CD4-positive, alpha-beta T cell treated with Interleukin-21 for 1 hour (primary cell): ENCODE measurements around the gene KRT83.
"Not testable (repeated sequence)": the region's sequence is repeated elsewhere in the genome, so short reads cannot be mapped to it uniquely, and the experiment has no call there.

Source experiments
- DNase-seq: peaks from one replicate; pipeline ENCODE4 v3.0.0-alpha.2; 2020

Gene KRT83

DNA sequence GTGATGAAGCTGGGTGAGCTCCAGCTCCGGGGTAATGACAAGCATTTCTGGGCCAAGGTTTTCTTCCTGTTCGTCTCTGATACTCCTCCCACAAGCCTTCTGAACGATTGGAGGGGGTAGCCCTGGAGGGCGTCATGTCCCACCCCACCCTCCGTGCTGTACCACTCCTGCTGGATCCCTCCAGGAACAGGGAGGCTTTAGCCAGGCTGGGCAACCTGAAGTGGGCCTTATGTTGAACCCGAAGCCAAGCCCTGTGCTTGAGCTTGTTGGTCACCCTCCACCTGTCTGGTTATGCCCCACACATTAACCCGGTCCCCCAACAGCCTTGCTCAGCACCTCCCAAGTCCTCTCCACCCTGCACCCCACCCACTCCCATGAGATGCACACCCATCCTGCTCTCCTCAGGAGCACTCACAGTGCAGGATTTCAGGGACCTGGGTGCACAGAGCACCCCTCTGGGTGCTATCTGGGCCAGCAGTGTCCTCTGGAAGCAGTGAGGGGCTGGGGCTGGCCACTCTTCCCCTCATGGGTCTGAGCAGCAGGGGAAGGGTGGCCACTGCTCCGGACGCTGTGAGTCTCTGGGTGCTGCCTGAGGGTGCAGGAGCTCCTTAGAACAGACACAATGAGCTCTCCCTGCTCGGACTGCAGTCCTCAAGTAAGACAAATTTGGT lies 6.8 kb upstream of the KRT83 start:
- no peak for DNase-seq

DNA sequence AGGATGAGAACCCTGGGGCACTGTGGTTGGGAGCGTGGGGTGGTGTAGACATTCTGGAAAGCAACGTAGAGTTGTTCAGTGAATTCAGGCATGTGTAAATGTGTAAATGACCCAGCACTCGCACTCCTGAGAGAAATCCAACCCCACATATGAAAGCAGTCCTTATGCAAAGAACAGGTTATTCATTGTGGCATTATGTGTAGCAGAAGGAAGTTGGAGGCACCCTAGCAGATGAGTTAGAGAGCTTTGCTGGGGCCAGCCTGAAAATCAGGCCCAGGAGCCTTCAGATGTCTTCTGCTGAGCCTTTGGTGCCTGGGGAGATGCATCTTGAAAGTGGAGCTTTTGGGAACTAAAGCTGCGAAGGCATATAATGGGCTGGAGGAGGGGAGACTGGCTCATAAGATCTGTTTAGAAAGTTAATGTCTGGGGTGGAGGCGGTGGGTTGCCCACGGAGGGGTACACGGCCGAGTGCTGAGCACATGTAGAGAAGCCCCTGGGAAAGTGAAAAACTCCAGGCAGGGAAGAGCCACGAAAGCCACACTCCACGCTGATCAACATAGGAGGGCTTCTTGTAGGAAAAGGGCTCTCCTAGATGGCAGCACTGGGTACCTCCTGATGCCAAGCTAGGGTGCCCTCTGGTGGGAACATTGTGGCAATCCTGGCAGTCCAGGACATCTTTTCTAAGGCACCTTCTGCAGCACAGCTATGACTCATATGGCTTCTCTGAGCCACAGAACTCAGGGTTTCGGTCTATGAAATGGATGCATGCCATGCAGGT lies 6.0 kb upstream of the KRT83 start:
- DNase-seq: peak; percentile 83

DNA sequence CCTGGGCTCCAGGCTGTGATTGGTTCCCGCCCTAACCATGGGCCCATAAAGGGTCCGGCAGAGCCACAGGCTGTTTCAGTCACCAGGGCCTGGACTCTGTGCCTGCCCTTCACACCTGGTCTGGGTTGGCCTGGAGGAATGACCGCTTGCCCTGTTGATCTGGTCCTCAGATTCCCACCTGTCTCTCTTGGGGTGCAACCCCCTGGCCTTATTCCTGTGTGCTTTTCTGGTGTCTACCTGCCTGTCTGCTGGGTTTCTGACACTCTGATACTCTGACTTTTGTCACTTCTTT lies 2.9 kb upstream of the KRT83 start:
- DNase-seq: no peak

DNA sequence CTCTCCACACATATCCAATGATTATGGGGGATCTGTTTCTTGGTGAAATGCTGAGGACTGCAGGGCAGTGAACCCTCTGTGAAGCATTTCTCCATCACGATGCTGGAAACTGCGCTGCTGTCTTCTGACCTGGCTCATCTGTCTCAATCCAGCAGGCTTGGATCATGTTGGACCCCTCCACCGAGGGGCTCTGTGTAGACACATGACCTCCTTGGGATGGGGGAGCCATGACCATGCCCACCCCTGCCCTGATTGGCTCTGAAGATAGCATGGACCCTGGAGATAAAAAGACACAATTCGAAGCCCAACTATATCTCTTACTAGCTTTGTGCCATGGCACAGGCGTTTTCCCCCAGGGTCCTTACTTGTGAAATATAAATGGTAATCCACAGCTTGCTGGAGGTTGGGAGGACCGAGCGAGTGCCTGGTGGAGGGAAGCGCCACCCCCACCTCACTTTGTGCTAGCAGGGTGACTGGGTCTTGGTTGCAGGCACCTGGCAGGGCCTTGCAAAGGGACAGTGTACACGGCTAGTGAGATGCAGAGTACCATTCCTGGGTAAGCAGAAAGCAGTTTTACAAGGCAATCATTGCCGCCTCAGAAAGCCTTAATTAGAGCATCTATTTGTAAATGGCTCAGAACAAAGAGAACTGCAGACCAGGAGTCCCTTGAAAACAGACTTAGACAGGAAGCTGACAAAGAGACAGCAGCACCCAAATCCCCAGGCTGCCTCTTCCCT lies 2.4 kb upstream of the KRT83 start:
- DNase-seq: no peak

DNA sequence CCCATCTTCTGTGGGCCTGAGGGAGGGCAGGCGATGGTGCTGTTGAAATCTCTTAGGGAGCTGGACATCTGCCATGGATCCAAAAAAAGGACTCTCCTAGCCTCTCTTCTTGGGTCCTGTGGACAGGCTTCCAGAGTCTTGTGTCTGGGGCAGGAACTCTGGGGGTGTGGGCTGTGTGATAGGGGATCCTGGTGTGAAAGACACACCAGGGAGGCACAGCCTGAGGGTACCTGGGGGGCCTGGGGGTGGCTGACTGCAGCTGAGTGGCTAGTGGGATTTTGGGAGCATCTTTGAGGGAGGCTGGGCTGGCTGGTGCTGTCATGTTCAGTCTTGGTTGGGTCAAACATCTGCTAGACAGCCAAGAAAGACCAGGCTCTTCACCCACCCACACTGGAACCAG lies 1.8 kb upstream of the KRT83 start:
- DNase-seq: no peak

DNA sequence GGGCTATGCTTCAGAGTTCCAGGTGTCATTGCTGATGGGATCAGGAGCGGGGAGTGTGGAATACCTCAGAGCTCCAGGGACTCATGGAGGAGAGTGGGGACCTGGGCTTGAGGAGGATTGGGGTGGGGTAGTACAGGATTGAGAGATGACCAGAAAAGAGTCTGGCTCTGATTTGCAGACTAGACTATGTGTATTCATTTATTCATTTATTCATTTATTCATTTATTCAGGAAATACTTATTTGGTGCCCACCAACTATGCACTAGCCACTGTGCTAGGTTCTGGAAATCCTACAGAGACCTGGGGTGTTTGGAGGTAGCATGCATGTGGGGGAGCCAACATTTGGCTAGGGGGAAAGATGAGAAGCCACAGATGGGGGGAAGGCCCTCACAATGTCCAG lies 871 bp upstream of the KRT83 start:
- DNase-seq: no peak

DNA sequence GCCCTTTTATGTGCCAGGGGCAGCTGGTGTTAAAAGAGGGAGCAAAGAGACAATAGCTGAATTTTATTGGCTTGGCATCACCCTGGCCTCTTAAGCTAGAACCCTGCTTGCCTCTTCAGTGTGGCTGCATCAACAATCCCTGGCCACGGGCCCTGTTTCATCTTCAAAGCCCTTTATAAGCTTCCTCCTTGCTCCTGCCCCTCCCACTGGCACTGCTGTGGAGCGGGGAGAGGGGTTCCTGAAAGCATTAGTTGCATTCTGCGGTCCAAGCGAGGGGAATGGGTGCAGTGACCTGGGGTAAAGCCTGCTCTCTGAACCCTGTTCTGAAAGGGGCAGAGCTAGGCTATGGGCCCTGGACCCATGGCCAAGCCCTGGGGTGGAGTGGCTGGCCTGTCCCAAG lies 220 bp upstream of the KRT83 start:
- no peak for DNase-seq

DNA sequence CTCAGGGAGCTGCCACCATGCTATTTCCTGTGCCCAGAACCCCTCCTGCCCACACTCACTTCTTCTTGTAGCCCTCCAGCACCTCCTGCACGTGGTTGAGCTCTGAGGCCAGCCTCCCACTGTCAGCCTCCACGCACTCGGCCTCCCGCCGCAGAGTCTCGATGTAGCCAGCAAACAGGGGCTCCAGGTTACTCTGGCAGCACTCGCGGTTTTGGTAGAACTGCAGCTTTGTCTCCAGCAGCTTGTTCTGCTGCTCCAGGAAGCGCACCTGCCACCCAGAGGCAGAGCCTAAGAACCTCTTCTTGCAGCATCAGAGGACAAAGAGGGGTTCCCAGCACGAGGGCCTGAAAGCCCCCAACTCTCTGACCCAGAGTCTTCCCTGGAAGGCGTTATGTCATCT lies 2.1 kb downstream of the KRT83 start:
- no peak for DNase-seq

DNA sequence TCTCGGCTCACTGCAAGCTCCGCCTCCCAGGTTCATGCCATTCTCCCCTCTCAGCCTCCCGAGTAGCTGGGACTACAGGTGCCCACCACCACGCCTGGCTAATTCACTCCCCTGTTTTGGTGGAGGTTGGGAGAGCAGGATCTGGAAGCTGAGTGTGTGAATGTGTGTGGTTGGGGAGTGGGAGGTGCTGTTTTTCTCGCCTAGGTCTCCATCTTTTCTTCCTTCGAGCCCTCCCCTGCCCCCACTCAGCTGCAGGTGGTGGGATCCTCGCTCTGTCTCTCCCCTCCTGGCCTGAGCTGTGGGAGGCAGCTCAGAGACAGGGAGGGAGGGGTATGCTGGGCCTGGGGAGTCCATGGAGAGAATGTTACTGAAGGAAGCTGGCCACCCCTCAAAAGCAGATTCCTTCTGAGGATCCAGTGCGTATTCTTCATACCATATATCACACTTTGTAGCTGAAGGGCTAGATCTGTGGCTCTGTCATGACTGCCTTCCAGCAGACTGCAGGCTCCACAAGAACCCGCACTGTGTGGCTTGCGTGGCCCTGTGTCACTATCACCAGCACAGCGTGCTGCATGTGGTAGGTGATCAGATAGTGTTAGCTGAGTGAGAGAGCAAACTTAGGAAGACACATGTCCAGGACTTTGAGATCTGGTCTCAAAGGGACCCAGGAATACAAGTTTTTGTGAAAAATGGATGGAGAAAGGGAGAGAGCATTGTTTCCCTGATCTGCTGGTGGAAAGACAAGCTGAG lies 2.8 kb downstream of the KRT83 start:
- DNase-seq: no peak

DNA sequence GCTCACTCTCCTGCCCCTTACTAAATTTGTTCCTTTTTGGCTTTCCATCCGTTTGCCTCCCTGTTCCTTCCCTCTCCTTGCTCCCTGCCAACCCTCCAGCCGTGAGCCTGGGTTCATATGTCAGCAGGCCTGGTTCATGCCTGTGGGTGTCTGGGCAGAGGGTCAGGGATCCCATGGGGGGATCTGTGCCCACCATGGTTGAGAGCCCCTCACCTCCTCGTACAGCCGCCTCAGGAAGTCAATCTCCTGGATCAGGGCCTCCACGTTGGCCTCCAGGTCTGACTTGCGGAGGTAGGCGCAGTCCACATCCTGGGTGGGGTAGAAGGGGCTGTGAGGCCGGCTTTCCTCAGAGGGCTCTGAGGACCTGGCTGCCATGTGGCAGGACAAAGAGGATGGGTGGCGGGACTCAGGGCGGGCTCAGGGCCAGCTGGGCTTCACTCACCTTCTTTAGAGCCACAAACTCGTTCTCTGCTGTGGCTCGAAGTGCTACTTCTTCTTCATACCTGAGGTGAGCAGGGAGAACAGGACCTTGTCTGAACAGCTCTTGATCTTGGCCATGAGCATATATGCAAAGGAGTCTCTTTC lies 3.6 kb downstream of the KRT83 start:
- DNase-seq: no peak

DNA sequence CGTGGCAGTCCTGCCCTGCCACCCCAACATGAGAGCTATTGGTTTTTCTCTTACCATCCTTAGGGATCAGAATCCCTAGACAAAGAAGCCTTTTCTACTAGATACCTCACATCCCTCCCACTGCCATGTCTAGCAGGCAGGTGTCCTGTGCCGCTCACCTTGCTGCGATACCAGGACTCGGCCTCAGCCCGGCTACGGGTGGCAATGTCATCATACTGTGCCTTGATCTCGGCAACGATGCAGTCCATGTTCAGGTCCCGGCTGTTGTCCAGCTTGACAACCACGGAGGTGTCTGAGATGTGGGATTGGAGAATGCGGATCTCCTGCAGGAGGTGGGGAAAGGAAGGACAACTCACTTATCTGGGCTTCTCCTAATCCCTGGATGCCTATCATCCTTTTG lies 4.5 kb downstream of the KRT83 start:
- no peak for DNase-seq

DNA sequence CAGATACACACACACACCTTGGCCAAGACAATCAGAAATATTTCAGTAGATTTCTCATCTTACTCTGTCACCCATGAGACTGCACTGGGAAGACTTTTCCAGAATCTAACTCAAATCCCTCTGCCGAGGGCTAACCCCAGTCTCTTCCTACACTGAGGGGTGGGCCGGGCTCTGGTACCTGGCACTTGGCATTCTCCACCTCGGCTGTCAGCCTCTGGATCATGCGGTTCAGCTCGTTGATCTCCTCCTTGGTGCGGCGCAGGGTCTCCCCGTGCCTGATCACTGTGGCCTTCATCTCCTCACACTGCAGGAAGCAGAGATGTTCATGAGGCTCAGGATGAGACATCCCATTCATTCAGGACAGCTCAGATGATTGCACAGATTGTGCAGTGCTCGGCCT lies 4.9 kb downstream of the KRT83 start:
- no peak for DNase-seq

DNA sequence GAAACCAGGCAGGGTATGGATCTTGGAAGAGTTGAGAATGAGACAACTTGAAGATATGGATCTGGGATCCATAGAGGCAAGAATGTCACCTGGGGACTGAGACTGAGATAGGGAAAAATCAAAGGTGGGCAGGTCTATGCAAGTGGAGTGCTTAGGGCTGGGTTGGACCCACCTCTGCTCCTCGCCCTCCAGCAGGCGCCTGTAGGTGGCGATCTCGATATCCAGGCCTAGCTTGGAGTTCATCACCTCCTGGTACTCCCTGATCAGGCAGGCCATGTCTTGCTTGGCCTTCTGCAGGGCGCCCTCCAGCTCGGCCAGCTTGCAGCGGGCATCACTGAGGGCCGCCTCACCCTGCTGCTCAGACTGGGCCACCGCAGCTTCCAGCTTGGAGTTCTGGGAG lies 5.5 kb downstream of the KRT83 start:
- DNase-seq: not testable (repeated sequence)

DNA sequence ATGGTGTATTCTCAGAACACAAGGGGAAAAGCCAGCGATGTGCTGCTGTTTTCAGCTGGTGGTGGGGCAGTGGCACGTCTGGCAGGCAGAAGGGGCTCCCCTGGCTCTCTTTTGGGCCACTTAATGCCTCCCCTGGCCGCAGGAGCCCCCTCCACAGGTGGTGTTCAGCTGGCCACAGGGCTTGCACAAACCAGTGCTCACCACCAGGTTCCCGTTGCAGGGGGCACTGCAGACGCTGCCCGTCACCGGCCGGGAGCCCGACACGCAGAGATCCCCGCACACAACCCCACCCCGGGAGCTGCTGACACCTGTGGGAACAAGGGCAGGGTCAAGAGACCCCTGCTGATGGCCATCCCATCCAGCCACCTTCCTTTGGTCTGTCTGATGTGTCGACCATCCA lies 6.7 kb downstream of the KRT83 start:
- DNase-seq: no peak

DNA sequence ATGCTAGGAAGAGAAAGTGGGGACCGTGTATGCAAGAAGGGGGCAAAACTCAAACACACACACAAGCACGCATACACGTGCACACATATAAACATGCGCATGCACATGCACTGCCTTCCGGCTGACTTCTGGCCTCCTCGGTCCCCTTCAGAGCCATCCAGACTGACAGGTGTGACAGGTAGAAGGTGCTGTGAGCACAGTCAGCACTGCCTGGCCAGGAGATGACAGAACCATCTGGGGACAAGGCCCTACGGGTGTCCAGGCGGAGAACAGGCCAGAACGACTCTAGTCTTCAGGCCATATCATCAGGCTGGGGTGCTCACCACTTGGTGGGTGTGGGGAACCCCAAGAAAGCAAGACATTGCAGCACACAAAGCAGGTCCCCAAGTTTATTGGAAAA lies 7.3 kb downstream of the KRT83 start:
- no peak for DNase-seq

DNA sequence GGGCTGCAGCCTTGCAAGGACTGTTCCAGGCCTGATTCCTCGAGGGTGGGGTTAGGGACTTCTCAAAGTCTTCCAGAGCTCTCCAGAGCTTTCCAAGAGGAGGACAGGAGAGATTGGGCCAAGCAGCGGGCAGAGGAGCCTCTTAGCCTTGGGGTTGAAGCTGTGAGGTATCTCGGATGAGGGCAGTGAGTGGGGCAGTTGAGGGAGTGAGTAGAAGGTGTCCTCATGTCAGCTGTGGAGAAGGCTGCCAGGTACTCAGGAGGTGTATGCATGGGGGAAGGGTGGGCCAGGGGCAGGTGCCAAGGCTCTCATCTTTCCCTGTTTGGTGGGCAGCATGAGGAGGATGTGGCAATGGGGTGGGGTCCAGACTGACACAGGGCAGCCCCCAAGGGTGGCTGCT lies 7.7 kb downstream of the KRT83 start:
- no peak for DNase-seq

DNA sequence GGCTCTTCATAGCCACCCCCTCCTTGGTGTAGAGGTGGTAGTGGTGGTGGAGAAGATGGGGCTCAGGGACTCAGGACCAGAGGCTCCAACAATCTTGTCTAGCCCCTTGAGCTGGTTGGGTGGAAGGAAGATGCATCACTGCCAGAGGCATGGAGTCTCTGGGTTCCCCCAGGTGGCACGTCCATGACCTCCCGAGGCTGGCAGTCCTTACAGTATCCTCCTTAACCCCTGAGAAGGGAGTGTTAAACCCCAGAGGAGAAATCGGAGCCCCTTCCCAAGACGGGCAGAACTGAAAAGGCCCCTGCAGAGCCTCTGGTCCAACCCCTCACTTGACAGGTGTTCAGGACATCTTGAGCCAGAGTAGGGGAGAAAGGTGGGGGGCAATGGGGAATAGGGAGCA lies 9.1 kb downstream of the KRT83 start:
- DNase-seq: no peak

DNA sequence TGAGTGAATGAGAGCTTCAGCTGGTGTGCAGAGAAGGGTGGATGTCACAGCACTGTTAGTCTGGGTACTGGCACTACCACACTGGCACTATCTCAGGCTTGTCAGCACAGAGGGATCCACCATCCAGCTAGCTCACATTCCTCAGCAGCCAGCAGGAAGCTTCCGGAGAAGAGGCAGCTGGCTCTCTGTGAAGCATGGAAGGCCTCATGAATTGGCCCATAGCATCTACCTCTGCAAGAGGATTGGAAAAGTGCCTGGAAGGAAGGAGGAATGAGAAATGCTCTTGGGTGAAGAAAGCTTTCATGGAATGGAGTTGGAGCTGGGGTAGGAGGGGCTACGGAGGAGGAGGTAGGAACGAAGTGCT lies 9.9 kb downstream of the KRT83 start:
- no peak for DNase-seq

DNA sequence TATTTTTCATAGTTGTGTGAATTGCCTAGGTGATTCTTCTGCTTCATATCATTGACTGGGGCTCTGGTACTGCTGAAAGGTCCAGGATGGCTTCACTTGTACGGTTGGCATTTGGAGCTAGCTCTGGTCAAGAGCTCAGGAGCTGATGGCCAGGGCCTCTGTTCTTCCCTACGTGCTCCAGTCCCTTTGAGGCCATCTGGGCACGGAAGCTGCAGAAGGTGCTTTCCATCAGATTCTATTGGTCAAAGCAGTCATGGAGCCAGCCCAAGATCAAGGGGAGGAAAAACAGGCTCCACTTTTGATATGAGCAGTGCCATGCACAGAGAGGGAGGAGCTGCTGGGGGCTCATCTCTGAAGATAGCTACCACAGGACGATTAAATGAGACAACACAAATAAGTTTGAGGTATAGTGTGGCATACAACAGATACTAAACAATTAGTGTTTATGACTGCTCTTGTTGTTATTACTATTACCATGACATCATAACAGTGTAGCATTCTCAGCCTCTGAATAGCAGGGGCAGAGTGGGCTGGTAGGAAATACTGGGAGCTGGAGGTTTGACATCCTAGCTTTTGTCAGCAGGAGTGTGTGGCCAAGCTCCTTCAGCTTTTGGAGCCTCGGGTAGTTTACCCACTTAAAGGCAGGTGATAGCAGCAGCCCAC lies 10.4 kb downstream of the KRT83 start:
- DNase-seq: no peak

DNA sequence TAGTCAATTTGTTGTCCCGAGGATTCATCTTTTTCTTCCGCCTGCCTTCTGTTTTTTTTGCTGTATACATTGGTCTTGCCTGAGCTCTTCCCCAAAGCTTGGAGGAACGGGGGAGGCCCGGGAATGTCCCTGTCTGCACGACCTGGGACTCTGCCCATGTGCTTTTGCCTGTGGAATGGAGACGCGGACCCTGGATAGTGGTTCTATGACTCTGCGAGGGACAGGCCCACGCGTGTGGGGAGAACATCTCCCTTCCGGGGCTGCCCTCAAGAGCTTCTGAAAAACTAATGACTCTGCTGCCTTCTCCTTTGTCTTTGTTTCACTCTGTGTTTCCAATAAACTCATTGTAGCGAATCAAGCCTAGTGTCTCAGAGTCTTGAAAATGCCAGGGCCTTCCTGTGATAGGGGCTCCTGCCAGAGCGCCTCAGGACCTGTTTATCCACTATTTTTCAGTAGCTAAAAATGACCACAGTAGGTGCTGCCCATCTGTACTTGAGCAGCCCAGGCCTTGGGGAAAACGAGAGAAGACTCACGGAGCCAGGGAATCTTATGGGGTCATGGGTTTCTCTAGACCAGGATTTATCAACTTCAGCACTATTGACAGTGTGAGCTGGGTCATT lies 12.3 kb downstream of the KRT83 start:
- DNase-seq: no peak

DNA sequence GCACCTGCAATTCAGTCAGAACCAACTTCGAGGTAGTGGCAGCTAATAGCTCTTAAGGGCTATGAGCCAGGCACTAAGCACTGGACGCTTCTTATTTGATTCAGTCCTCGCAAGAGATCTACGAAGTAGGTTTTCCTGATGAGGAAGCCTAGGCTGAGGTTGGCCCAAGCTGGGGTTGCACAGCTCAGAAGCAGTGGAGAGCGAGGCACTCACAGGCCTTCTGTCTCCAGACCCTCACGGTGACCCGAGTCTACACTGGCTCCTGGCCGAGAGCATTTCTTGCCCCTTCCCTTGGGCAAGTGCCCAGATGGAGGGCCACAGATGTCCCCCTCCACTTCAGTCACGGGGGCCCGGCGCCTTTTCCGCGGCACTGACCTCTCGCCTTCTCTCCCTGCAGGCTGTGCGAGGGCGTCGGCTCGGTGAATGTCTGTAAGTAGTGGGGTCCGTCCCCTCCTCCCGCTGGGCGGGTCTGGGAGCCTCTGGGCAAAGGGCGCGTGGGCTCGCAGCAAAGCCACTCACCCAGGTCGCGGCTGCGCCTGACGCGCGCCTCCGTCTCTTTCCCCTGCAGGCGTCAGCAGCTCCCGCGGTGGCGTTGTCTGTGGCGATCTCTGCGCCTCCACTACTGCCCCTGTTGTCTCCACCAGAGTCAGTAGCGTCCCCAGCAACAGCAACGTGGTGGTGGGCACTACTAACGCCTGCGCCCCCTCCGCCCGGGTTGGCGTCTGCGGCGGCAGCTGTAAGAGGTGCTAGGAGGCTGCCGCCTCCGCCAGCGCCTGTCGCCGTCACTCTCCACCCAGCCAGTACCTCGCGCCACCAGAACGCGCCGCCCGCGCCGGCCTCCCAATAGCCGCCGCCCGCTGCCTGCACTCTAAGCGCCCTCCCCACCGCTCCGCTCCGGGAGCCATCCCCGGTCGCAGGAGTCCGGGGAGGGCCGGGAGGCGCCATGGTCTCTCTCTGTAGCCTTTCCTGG lies 13.1 kb downstream of the KRT83 start:
- DNase-seq: peak; percentile 13
